ENCODE data around the gene CAMP. TPM values are rescaled to one million over a fixed set of nuclear protein-coding genes. Genes with fewer than 3 reads are reported as not detected.

CAMP gene
- total RNA-seq, 5 donors from 2014 or later (not counting 1 experiment from before 2014, with no cell fraction given), result not detected

Other genes with a start within 250 kb of the CAMP start
- 10 to 100 TPM; 60.7 to 85.1 (median 76.7) TPM for gene MAP4, start 207.1 kb upstream of the CAMP start, total RNA-seq
- gene CDC25A, start 35.1 kb upstream of the CAMP start, total RNA-seq, result 1 to 10 TPM in 1 of 5 donors, under 1 TPM in 4; 0.28 to 1.1 (median 0.44) TPM
- gene ZNF589, start 17.6 kb downstream of the CAMP start, total RNA-seq, result 10 to 100 TPM; 34.4 to 47.6 (median 44.2) TPM
- 10 to 100 TPM; 15.2 to 38.0 (median 31.8) TPM for gene NME6, start 77.9 kb downstream of the CAMP start, total RNA-seq
- not detected for gene SPINK8, start 110.2 kb downstream of the CAMP start, total RNA-seq
- gene FBXW12, start 148.7 kb downstream of the CAMP start, total RNA-seq, result not detected
- gene PLXNB1, start 206.6 kb downstream of the CAMP start, total RNA-seq, result 1 to 10 TPM; 2.5 to 6.9 (median 5.9) TPM
- 1 to 10 TPM; 5.0 to 7.9 (median 6.4) TPM for gene CCDC51, start 216.6 kb downstream of the CAMP start, total RNA-seq
- gene TMA7, start 216.8 kb downstream of the CAMP start, total RNA-seq, result 100 to 1,000 TPM; 216 to 245 (median 229) TPM
- gene ATRIP, start 223.2 kb downstream of the CAMP start, total RNA-seq, result 10 to 100 TPM in 3 of 5 donors, 1 to 10 TPM in 2; 7.8 to 14.9 (median 12.8) TPM